Measurements from ENCODE around the gene TM4SF1. TPM values are rescaled to one million over a fixed set of nuclear protein-coding genes. Genes with fewer than 3 reads are reported as not detected.

Gene TM4SF1
- total and polyA plus RNA-seq, 2 donors (not counting 3 experiments of a cell fraction or from before 2014, with no cell fraction given), result 559 to 1,407 TPM

- H3K4me2 ChIP-seq (ENCODE audit: insufficient read depth, low read length), result no peak overlapping the region
- no peaks in the 10 kb centered on the region for H3K9me1 ChIP-seq (replicated peaks; ENCODE audit: control insufficient read depth, extremely low read depth, insufficient read depth, low read length)
- no peak overlapping the region for H3K27ac ChIP-seq (ENCODE audit: insufficient read depth, low read depth, low read length)
- no peak for DNase-seq (ENCODE audit: low read depth, low spot score)
- FAIRE-seq, result no peak
- peaks cover 11 to 25% of the 10 kb centered on the region in 2 experiments for H3K36me3 ChIP-seq (ENCODE audit: control insufficient read depth in 2 of 2, extremely low read depth in 1 of 2, insufficient read depth in 2 of 2, low read length in 2 of 2)
- no peak overlapping the region for H3K9ac ChIP-seq (replicated peaks; ENCODE audit: extremely low read depth, insufficient read depth, low read length)
- H3K4me3 ChIP-seq (replicated peaks in 1 of 3; ENCODE audit: insufficient read depth in 1 of 3, low read depth in 1 of 3, low read length in 3 of 3), result no peak overlapping the region
- H3K4me1 ChIP-seq (ENCODE audit: control insufficient read depth, extremely low read depth, insufficient read depth, low read length), result peaks cover 5% of the 10 kb centered on the region
- dilution Hi-C loops (cut with MboI; ENCODE audit: extremely low pct_ligation_motif_present, low sequenced_read_pairs) (no loop called here), intact Hi-C loops (cut with micrococcal nuclease) (no loop called here)
- no peaks in the 10 kb centered on the region for H4K20me1 ChIP-seq (replicated peaks; ENCODE audit: control insufficient read depth, extremely low read depth, insufficient read depth, low read length)
- ChIA-PET POLR2A (no interaction called here), CTCF (no interaction called here)
- BruUV-seq (replicated peaks), result no TSS peak
- H2AFZ ChIP-seq (ENCODE audit: low read depth, low read length), result no peak overlapping the region
- H3K79me2 ChIP-seq (ENCODE audit: control insufficient read depth, insufficient read depth, low read length), result no peaks in the 10 kb centered on the region
- no peak for TF ChIP-seq POLR2A (IDR thresholded peaks at IDR 0.05; ENCODE audit: low read depth, low read length)
- TF ChIP-seq POLR2AphosphoS5 (IDR thresholded peaks at IDR 0.05; ENCODE audit: insufficient read depth, low read depth, low read length), result no peak
- TF ChIP-seq EZH2 (IDR thresholded peaks at IDR 0.05; ENCODE audit: borderline replicate concordance, low read depth, low read length, severe bottlenecking), result no peak
- TF ChIP-seq GATA2 (IDR thresholded peaks at IDR 0.05; ENCODE audit: insufficient read depth, insufficient read length, low read depth, low read length), result no peak
- no peak for TF ChIP-seq MAX (IDR thresholded peaks at IDR 0.05; ENCODE audit: insufficient read depth, insufficient read length)
- TF ChIP-seq MYC (IDR thresholded peaks at IDR 0.05; ENCODE audit: low read depth, low read length), result no peak
- TF ChIP-seq JUN (IDR thresholded peaks at IDR 0.05; ENCODE audit: borderline replicate concordance, insufficient read depth, insufficient read length, low read depth), result no peak
- TF ChIP-seq CTCF (IDR thresholded peaks at IDR 0.05; ENCODE audit: extremely low read depth in 1 of 2, insufficient read depth in 1 of 2, low read depth in 1 of 2, low read length in 2 of 2), result no peak
- no peak for TF ChIP-seq FOS (IDR thresholded peaks at IDR 0.05; ENCODE audit: borderline replicate concordance, insufficient read depth, low read length)
- no peaks in the 10 kb centered on the region for H3K27me3 ChIP-seq (ENCODE audit: control insufficient read depth in 2 of 2, insufficient read depth in 2 of 2, low read length in 2 of 2)
- H3K9me3 ChIP-seq (replicated peaks; ENCODE audit: control insufficient read depth, insufficient read depth, low read length), result no peaks in the 10 kb centered on the region
Observed at GRCh38 chr3:149321136-149321535, 56.3 kb downstream of the TM4SF1 start.

All from endothelial cell of umbilical vein (primary cell).